ENCODE measurements around the gene FOXL1. TPM values are rescaled to one million over a fixed set of nuclear protein-coding genes. Genes with fewer than 3 reads are reported as not detected.

The FOXL1 gene
- total RNA-seq, 2 donors from 2014 or later = 0.37 TPM; not detected in 1

DNA sequence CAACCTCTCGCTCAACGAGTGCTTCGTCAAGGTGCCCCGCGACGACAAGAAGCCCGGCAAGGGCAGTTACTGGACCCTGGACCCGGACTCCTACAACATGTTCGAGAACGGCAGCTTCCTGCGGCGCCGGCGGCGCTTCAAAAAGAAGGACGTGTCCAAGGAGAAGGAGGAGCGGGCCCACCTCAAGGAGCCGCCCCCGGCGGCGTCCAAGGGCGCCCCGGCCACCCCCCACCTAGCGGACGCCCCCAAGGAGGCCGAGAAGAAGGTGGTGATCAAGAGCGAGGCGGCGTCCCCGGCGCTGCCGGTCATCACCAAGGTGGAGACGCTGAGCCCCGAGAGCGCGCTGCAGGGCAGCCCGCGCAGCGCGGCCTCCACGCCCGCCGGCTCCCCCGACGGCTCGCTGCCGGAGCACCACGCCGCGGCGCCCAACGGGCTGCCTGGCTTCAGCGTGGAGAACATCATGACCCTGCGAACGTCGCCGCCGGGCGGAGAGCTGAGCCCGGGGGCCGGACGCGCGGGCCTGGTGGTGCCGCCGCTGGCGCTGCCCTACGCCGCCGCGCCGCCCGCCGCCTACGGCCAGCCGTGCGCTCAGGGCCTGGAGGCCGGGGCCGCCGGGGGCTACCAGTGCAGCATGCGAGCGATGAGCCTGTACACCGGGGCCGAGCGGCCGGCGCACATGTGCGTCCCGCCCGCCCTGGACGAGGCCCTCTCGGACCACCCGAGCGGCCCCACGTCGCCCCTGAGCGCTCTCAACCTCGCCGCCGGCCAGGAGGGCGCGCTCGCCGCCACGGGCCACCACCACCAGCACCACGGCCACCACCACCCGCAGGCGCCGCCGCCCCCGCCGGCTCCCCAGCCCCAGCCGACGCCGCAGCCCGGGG lies 10.4 kb upstream of the FOXL1 start:
- Histone ChIP-seq H3K27ac (ENCODE audit: low read depth, low read length) (no peak overlapping the region), H3K27me3 (ENCODE audit: control insufficient read depth, insufficient read depth, low read length, poor library complexity, severe bottlenecking) (peaks cover 96% of the 10 kb centered on the region), H3K4me3 (ENCODE audit: low read length) (no peak overlapping the region), H3K9me3 (ENCODE audit: control insufficient read depth, low read length) (no peaks in the 10 kb centered on the region), H3K4me1 (ENCODE audit: control insufficient read depth, insufficient read depth, low read length) (peaks cover 4% of the 10 kb centered on the region), H3K36me3 (ENCODE audit: control insufficient read depth, insufficient read depth, low read length) (no peaks in the 10 kb centered on the region), H3K9ac (ENCODE audit: extremely low read depth, low read length, poor library complexity, severe bottlenecking) (no peak overlapping the region)
- peaks cover 27% of the 10 kb centered on the region for H3K4me1 Mint-ChIP-seq
- peak; percentile 76 for DNase-seq
- peak overlapping the region; percentile 42 for H3K4me3 Mint-ChIP-seq
- 2 to 3% methylated on average over 22 to 116 of the region's 116 CpGs for WGBS, 2 experiments (ENCODE audit: insufficient coverage in 1 of 2, insufficient read length in 1 of 2)
- H3K27ac Mint-ChIP-seq = no peak overlapping the region
- no peaks in the 10 kb centered on the region for H3K36me3 Mint-ChIP-seq (ENCODE audit: low read depth)
- peaks cover 92% of the 10 kb centered on the region for H3K27me3 Mint-ChIP-seq (ENCODE audit: insufficient read depth)
- H3K9me3 Mint-ChIP-seq = peaks cover under 1% of the 10 kb centered on the region
- TF ChIP-seq, protein P1, sequence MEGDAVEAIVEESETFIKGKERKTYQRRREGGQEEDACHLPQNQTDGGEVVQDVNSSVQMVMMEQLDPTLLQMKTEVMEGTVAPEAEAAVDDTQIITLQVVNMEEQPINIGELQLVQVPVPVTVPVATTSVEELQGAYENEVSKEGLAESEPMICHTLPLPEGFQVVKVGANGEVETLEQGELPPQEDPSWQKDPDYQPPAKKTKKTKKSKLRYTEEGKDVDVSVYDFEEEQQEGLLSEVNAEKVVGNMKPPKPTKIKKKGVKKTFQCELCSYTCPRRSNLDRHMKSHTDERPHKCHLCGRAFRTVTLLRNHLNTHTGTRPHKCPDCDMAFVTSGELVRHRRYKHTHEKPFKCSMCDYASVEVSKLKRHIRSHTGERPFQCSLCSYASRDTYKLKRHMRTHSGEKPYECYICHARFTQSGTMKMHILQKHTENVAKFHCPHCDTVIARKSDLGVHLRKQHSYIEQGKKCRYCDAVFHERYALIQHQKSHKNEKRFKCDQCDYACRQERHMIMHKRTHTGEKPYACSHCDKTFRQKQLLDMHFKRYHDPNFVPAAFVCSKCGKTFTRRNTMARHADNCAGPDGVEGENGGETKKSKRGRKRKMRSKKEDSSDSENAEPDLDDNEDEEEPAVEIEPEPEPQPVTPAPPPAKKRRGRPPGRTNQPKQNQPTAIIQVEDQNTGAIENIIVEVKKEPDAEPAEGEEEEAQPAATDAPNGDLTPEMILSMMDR (conservative IDR thresholded peaks at IDR 0.05) = no peak

DNA sequence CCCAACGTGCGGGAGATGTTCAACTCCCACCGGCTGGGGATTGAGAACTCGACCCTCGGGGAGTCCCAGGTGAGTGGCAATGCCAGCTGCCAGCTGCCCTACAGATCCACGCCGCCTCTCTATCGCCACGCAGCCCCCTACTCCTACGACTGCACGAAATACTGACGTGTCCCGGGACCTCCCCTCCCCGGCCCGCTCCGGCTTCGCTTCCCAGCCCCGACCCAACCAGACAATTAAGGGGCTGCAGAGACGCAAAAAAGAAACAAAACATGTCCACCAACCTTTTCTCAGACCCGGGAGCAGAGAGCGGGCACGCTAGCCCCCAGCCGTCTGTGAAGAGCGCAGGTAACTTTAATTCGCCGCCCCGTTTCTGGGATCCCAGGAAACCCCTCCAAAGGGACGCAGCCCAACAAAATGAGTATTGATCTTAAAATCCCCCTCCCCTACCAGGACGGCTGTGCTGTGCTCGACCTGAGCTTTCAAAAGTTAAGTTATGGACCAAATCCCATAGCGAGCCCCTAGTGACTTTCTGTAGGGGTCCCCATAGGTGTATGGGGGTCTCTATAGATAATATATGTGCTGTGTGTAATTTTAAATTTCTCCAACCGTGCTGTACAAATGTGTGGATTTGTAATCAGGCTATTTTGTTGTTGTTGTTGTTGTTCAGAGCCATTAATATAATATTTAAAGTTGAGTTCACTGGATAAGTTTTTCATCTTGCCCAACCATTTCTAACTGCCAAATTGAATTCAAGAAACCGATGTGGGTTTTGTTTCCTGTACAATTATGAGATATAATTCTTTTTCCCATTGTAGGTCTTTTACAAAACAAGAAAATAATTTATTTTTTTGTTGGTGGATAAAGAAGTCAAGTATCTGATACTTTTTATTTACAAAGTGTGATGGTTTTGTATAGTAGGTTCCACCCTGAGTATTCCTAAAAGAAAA lies 9.4 kb upstream of the FOXL1 start:
- Mint-ChIP-seq H3K27ac (no peak overlapping the region), H3K4me3 (peak overlapping the region; percentile 37), H3K4me1 (peaks cover 26% of the 10 kb centered on the region), H3K9me3 (no peaks in the 10 kb centered on the region), H3K27me3 (ENCODE audit: insufficient read depth) (peaks cover 92% of the 10 kb centered on the region), H3K36me3 (ENCODE audit: low read depth) (no peaks in the 10 kb centered on the region)
- Histone ChIP-seq H3K27me3 (ENCODE audit: control insufficient read depth, insufficient read depth, low read length, poor library complexity, severe bottlenecking) (peaks cover 98% of the 10 kb centered on the region), H3K36me3 (ENCODE audit: control insufficient read depth, insufficient read depth, low read length) (no peaks in the 10 kb centered on the region), H3K9me3 (ENCODE audit: control insufficient read depth, low read length) (no peaks in the 10 kb centered on the region), H3K4me1 (ENCODE audit: control insufficient read depth, insufficient read depth, low read length) (peaks cover 4% of the 10 kb centered on the region), H3K9ac (ENCODE audit: extremely low read depth, low read length, poor library complexity, severe bottlenecking) (no peak overlapping the region), H3K4me3 (ENCODE audit: low read length) (no peak overlapping the region), H3K27ac (ENCODE audit: low read depth, low read length) (no peak overlapping the region)
- TF ChIP-seq, protein P1 (conservative IDR thresholded peaks at IDR 0.05) = no peak
- DNase-seq = no peak
- 4 to 5% methylated on average over 5 to 33 of the region's 33 CpGs for WGBS, 2 experiments (ENCODE audit: insufficient coverage in 1 of 2, insufficient read length in 1 of 2)

DNA sequence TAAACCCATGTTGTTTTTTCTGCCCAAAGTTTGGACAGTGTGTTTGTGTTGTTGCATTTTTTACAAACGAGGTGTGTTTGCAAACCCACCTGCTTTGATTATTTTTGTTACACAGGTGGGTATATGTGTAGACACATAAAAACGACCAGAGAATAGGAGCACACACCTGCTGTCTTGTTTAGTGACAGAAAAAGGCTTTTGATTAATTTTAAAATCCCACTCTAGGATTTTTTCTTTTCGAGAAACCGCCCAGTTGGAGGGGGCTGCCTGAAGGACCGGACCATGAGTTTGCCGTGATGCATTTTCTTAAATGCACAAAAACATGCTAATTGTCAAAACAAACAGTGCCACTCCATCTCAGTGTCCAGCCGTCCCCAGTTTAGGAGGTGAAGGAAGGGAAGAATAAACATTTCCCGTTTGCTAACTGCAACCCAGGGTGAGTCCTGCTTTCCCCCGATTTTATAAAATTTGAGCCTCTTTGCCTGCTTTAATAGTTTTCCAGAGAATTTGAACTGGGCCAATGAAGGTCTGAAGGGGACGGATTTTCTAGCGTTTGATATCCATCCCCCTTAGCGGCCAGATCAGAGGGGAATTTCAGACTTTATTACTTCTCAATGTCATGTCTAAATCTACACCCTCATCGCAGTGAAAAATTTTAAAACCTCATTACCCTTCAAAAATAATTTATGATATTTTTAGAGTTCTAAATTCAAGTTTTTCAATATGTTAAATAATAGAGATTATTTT lies 8.5 kb upstream of the FOXL1 start:
- H3K27ac ChIP-seq (ENCODE audit: low read depth, low read length) = no peak overlapping the region
- peaks cover 4% of the 10 kb centered on the region for H3K4me1 ChIP-seq (ENCODE audit: control insufficient read depth, insufficient read depth, low read length)

More for the DNA sequence above, 8.5 kb upstream of the FOXL1 start:
- DNase-seq = no peak
- Mint-ChIP-seq H3K4me1 (peaks cover 22% of the 10 kb centered on the region), H3K36me3 (ENCODE audit: low read depth) (no peaks in the 10 kb centered on the region), H3K9me3 (no peaks in the 10 kb centered on the region), H3K4me3 (no peak overlapping the region), H3K27me3 (ENCODE audit: insufficient read depth) (peaks cover 92% of the 10 kb centered on the region), H3K27ac (no peak overlapping the region)
- Histone ChIP-seq H3K9ac (ENCODE audit: extremely low read depth, low read length, poor library complexity, severe bottlenecking) (no peak overlapping the region), H3K9me3 (ENCODE audit: control insufficient read depth, low read length) (no peaks in the 10 kb centered on the region), H3K27me3 (ENCODE audit: control insufficient read depth, insufficient read depth, low read length, poor library complexity, severe bottlenecking) (peaks cover 98% of the 10 kb centered on the region), H3K36me3 (ENCODE audit: control insufficient read depth, insufficient read depth, low read length) (no peaks in the 10 kb centered on the region), H3K4me3 (ENCODE audit: low read length) (no peak overlapping the region)
- WGBS, 2 experiments (ENCODE audit: insufficient coverage in 1 of 2, insufficient read length in 1 of 2) = 18 to 33% methylated on average over 4 to 12 of the region's 13 CpGs
- TF ChIP-seq, protein P1 (conservative IDR thresholded peaks at IDR 0.05) = no peak

All from endodermal cell (in vitro differentiated cells).